A549 (cell line): ENCODE data around the gene MMP2. TPM values are rescaled to one million over a fixed set of nuclear protein-coding genes. Genes with fewer than 3 reads are reported as not detected.

Experiments
- ATAC-seq, 2 experiments: fragments of 200-7000 bp in 1 of 2; fragments of >200 bp in 1 of 2; cut with Nextera tagmentation in 1 of 2; cut with Tn5 transposase in 1 of 2; 3 replicates each; pipeline versions ENCODE4 v1.8.0 to v1.9.1; 2018 to 2020; ENCODE audit warnings: mild to moderate bottlenecking in 1 of 2, moderate library complexity in 1 of 2
- CTCF ChIA-PET: fragments of 300-600 bp; sonication (Branson Sonifier 250); formaldehyde crosslinking; extraction: SDS; loops from one replicate; lab custom pipeline; 2021; ENCODE audit warnings: antibody characterized with exemption, inconsistent platforms; lab: Yijun Ruan, JAX
- POLR2A ChIA-PET: fragments of 350-600 bp; formaldehyde crosslinking; extraction: SDS; loops from one replicate; lab custom pipeline; 2021; ENCODE audit warnings: antibody characterized with exemption, inconsistent platforms; lab: Yijun Ruan, JAX
- DNase-seq, 2 experiments: peaks; one replicate each; pipeline versions ENCODE4 v3.0.0 to v3.0.0-alpha.2; 2011 to 2016; ENCODE audit warnings: low read depth in 1 of 2, low spot score in 1 of 2
- FAIRE-seq: peaks from 2 replicates; lab custom pipeline; 2011; peaks lifted over from hg19 to GRCh38; lab: Jason Lieb, UNC
- H3K27ac ChIP-seq, 2 experiments: fragments of >200 bp; sonication (Bioruptor Twin); formaldehyde crosslinking; 3 replicates each; pipeline ENCODE4 v1.5.1; 2016 to 2017
- H3K4me1 ChIP-seq: fragments of >200 bp; sonication (Bioruptor Twin); formaldehyde crosslinking; 3 replicates; pipeline ENCODE4 v1.6.1; 2016
- H3K4me2 ChIP-seq: fragments of >200 bp; sonication (Bioruptor Twin); formaldehyde crosslinking; 3 replicates; pipeline ENCODE4 v1.6.1; 2016
- H3K4me3 ChIP-seq: fragments of >200 bp; sonication (Bioruptor Twin); formaldehyde crosslinking; 3 replicates; pipeline ENCODE4 v1.5.1; 2016
- H3K9me3 ChIP-seq: fragments of >200 bp; sonication (Bioruptor Twin); formaldehyde crosslinking; 3 replicates; pipeline ENCODE4 v1.6.1; 2016
- CBX8 ChIP-seq: fragments of 200-600 bp; sonication (generic); IDR thresholded peaks from 2 replicates; pipeline ENCODE4 v1.6.1; 2016
- CHD4 ChIP-seq: fragments of 200-600 bp; sonication (generic); IDR thresholded peaks from 2 replicates; pipeline ENCODE4 v1.6.1; 2016; ENCODE audit warnings: antibody characterized with exemption, mild to moderate bottlenecking, borderline replicate concordance
- CTCF ChIP-seq: fragments of >200 bp; sonication (Bioruptor Twin); formaldehyde crosslinking; IDR thresholded peaks from 3 replicates; pipeline ENCODE4 v1.5.1; 2016
- E2F6 ChIP-seq: IDR thresholded peaks from 2 replicates; pipeline ENCODE4 v1.6.1; 2012; ENCODE audit warnings: low read depth, borderline replicate concordance
- ELK1 ChIP-seq: fragments of 150-350 bp; IDR thresholded peaks from 2 replicates; pipeline ENCODE4 v1.6.1; 2014; ENCODE audit warnings: low read depth, mild to moderate bottlenecking, low read length
- EP300 ChIP-seq, 2 experiments: fragments of >200 bp; sonication (Bioruptor Twin); formaldehyde crosslinking; IDR thresholded peaks; 2 replicates in 1 of 2; 3 replicates in 1 of 2; pipeline ENCODE4 v1.6.1; 2016 to 2017
- ESRRA ChIP-seq: fragments of 150-350 bp; IDR thresholded peaks from 2 replicates; pipeline ENCODE4 v1.6.1; 2014; ENCODE audit warnings: mild to moderate bottlenecking, low read length, borderline replicate concordance
- FOSL2 ChIP-seq, 2 experiments: fragments of 450-650 bp in 1 of 2; fragments of >200 bp in 1 of 2; sonication (Bioruptor Twin) in 1 of 2; formaldehyde crosslinking; IDR thresholded peaks; 2 replicates each; pipeline versions ENCODE4 v1.5.0 to v1.6.1; 2016 to 2020; ENCODE audit warnings: mild to moderate bottlenecking in 1 of 2, moderate library complexity in 1 of 2
- HES2 ChIP-seq: fragments of >200 bp; sonication (Bioruptor Twin); formaldehyde crosslinking; IDR thresholded peaks from 2 replicates; pipeline ENCODE4 v1.6.1; 2016
- HMGXB4 ChIP-seq: fragments of 250-450 bp; sonication (Bioruptor Pico); IDR thresholded peaks from 2 replicates; pipeline ENCODE4 v1.5.0; 2021; ENCODE audit warnings: mild to moderate bottlenecking, moderate library complexity, borderline replicate concordance
- HOXA7 ChIP-seq: fragments of 250-450 bp; sonication (Bioruptor Pico); IDR thresholded peaks from 2 replicates; pipeline ENCODE4 v1.5.0; 2020; ENCODE audit warnings: mild to moderate bottlenecking, moderate library complexity
- HOXB13 ChIP-seq: fragments of 250-450 bp; sonication (Bioruptor Pico); IDR thresholded peaks from 2 replicates; pipeline ENCODE4 v1.5.0; 2020; ENCODE audit warnings: low read depth, mild to moderate bottlenecking, moderate library complexity
- HOXB5 ChIP-seq: fragments of 250-450 bp; sonication (Bioruptor Pico); IDR thresholded peaks from 2 replicates; pipeline ENCODE4 v1.5.0; 2020; ENCODE audit warnings: mild to moderate bottlenecking, moderate library complexity
- JUNB ChIP-seq: fragments of >200 bp; sonication (Bioruptor Twin); formaldehyde crosslinking; IDR thresholded peaks from 2 replicates; pipeline ENCODE4 v1.6.1; 2016
- MAFK ChIP-seq: fragments of 450-650 bp; IDR thresholded peaks from 2 replicates; pipeline ENCODE4 v1.6.1; 2014; ENCODE audit not compliant: partially characterized antibody
- MAX ChIP-seq: IDR thresholded peaks from 2 replicates; pipeline ENCODE4 v1.6.1; 2012
- MYC ChIP-seq: IDR thresholded peaks from 2 replicates; pipeline ENCODE4 v1.6.1; 2012; ENCODE audit warnings: mild to moderate bottlenecking, inconsistent platforms, low read length, improper control_type of control experiment, borderline replicate concordance
- NPAS2 ChIP-seq: fragments of 250-450 bp; sonication (Bioruptor Pico); IDR thresholded peaks from 2 replicates; pipeline ENCODE4 v1.8.0; 2022; ENCODE audit warnings: mild to moderate bottlenecking, moderate library complexity, borderline replicate concordance
- PBX3 ChIP-seq: IDR thresholded peaks from 2 replicates; pipeline ENCODE4 v1.6.1; 2012
- POLR2AphosphoS2 ChIP-seq: conservative IDR thresholded peaks from 2 replicates; pipeline ENCODE4 v1.6.1; 2012; ENCODE audit warnings: low read length, improper control_type of control experiment, inconsistent platforms
- SMC3 ChIP-seq: fragments of >200 bp; sonication (Bioruptor Twin); formaldehyde crosslinking; IDR thresholded peaks from 3 replicates; pipeline ENCODE4 v1.6.1; 2018; ENCODE audit warnings: inconsistent platforms
- TFCP2L1 ChIP-seq: fragments of 250-450 bp; sonication (Bioruptor Pico); IDR thresholded peaks from 2 replicates; pipeline ENCODE4 v1.5.0; 2021; ENCODE audit warnings: mild to moderate bottlenecking
- TP53 ChIP-seq: fragments of 250-450 bp; sonication (Bioruptor Pico); IDR thresholded peaks from 2 replicates; pipeline ENCODE4 v1.5.0; 2021; ENCODE audit warnings: mild to moderate bottlenecking, moderate library complexity
- USF2 ChIP-seq: fragments of 450-650 bp; IDR thresholded peaks from 2 replicates; pipeline ENCODE4 v1.6.1; 2014; ENCODE audit warnings: antibody characterized with exemption
- ZC3H11A ChIP-seq: fragments of 450-650 bp; IDR thresholded peaks from 2 replicates; pipeline ENCODE4 v1.6.1; 2014; ENCODE audit warnings: antibody characterized with exemption, mild to moderate bottlenecking
- ZFP36 ChIP-seq: fragments of 450-650 bp; IDR thresholded peaks from 2 replicates; pipeline ENCODE4 v1.6.1; 2014; ENCODE audit warnings: borderline replicate concordance; ENCODE audit not compliant: partially characterized antibody
- ZSCAN20 ChIP-seq: fragments of 250-450 bp; sonication (Bioruptor Pico); IDR thresholded peaks from 2 replicates; pipeline ENCODE4 v1.8.0; 2022; ENCODE audit warnings: mild to moderate bottlenecking, moderate library complexity
- WGBS: methylation state at CpG from one replicate; pipeline ENCODE4 v1.1.6; 2017; ENCODE audit errors: missing lambda C conversion rate; 5-methylcytosine and 5-hydroxymethylcytosine counted together
- polyA plus RNA-seq, 4 experiments: library from polyadenylated mRNA; depleted of rRNA in 3 of 4; stranded (reverse); fragments of >200 nt; fragmentation: RNase III in 1 of 4; extraction: RNeasy Plus Mini Kit Qiagen cat#74134 plus additional on column Dnase treatment in 1 of 4; gene quantifications; 2 replicates in 3 of 4; 3 replicates in 1 of 4; pipeline ENCODE4 v1.2.3, GENCODE V29; 2011 to 2017

MMP2 gene
- polyA plus RNA-seq, 2 of the 4 experiments (the other 2 are of a cell fraction) = 11.5 to 11.8 TPM

GRCh38 chr16:55534756-55535155 lies 55.8 kb downstream of the MMP2 start:
- WGBS = 69% methylated on average over 2 of the region's 2 CpGs
- H3K27ac ChIP-seq = no peak overlapping the region
- TF ChIP-seq SMC3 = no peak
- no peak for TF ChIP-seq ESRRA
- TF ChIP-seq CBX8 = no peak
- no peak for TF ChIP-seq ELK1
- TF ChIP-seq CHD4 = no peak
- no peak for TF ChIP-seq ZFP36
- no peak for TF ChIP-seq USF2
- TF ChIP-seq MAFK = no peak
- no peak for TF ChIP-seq PBX3
- no peak for TF ChIP-seq HES2
- TF ChIP-seq MYC = no peak
- no peak for TF ChIP-seq HMGXB4 (CRISPR knock-in tag)
- no peak for TF ChIP-seq ZC3H11A
- TF ChIP-seq TFCP2L1 = no peak
- no peak for TF ChIP-seq EP300 (IDR thresholded peaks at IDR 0.05)
- TF ChIP-seq FOSL2 (IDR thresholded peaks at IDR 0.05) = no peak
- TF ChIP-seq FOSL2 (CRISPR knock-in tag; IDR thresholded peaks at IDR 0.05) = no peak
- no peak for TF ChIP-seq HOXA7 (CRISPR knock-in tag)
- no peak for TF ChIP-seq POLR2AphosphoS2
- ChIA-PET CTCF (interaction anchor here (1.2 to 9.7 kb wide), 2 partner anchors 71 to 73 kb away, joined by 3 to 107 read pairs; no protein-coding TSS in a partner anchor), POLR2A (no interaction called here)
- no peak for DNase-seq
- H3K9me3 ChIP-seq = no peaks in the 10 kb centered on the region
- no peak overlapping the region for H3K4me2 ChIP-seq
- no peak for ATAC-seq
- H3K4me1 ChIP-seq = no peaks in the 10 kb centered on the region
- peak; percentile 49 for FAIRE-seq
- no peak overlapping the region for H3K4me3 ChIP-seq

GRCh38 chr16:55539049-55539448 lies 60.1 kb downstream of the MMP2 start:
- Histone ChIP-seq H3K27ac (no peak overlapping the region), H3K4me2 (no peak overlapping the region), H3K9me3 (no peaks in the 10 kb centered on the region), H3K4me3 (no peak overlapping the region), H3K4me1 (no peaks in the 10 kb centered on the region)
- ATAC-seq (no peak), DNase-seq (no peak), FAIRE-seq (no peak)
- WGBS = 76% methylated on average over 5 of the region's 5 CpGs
- POLR2A ChIA-PET = no interaction called here
- CTCF ChIA-PET = interaction anchor here (0.9 to 9.7 kb wide), 3 partner anchors 67 to 1985 kb away, joined by 3 to 107 read pairs (median 3); no protein-coding TSS in a partner anchor
- no peak for TF ChIP-seq NPAS2
- TF ChIP-seq JUNB = no peak
- no peak for TF ChIP-seq ELK1
- no peak for TF ChIP-seq FOSL2 (IDR thresholded peaks at IDR 0.05)
- TF ChIP-seq FOSL2 (CRISPR knock-in tag; IDR thresholded peaks at IDR 0.05) = no peak
- TF ChIP-seq CHD4 = no peak
- TF ChIP-seq HOXB5 = no peak
- no peak for TF ChIP-seq E2F6
- no peak for TF ChIP-seq CTCF
- TF ChIP-seq MYC = no peak
- no peak for TF ChIP-seq MAX
- no peak for TF ChIP-seq ZSCAN20 (CRISPR knock-in tag)
- no peak for TF ChIP-seq HOXB13 (CRISPR knock-in tag)
- no peak for TF ChIP-seq TP53
- TF ChIP-seq PBX3 = no peak
